Measurements from ENCODE around the gene TBC1D3I. TPM values are rescaled to one million over a fixed set of nuclear protein-coding genes. Genes with fewer than 3 reads are reported as not detected.
"Not testable (repeated sequence)": the region's sequence is repeated elsewhere in the genome, so short reads cannot be mapped to it uniquely, and the experiment has no call there.

TBC1D3I gene
- 0.38 TPM for total RNA-seq
- long read RNA-seq, result 0 reads

- DNase-seq (ENCODE audit: low spot score); intact Hi-C loops (cut with DNase I): not testable (repeated sequence)
These were observed at the start of gene TBC1D3I for GRCh38 chr17:36264470-36264869. Gene TBC1D3I, minus strand, starts transcription at chr17:36264570. Its CDS starts 1,585 bp downstream, at chr17:36262985.

GRCh38 chr17:36295161-36295560, 30.8 kb upstream of the TBC1D3I start:
- intact Hi-C loops (cut with DNase I); DNase-seq (ENCODE audit: low spot score): not testable (repeated sequence)

DNA sequence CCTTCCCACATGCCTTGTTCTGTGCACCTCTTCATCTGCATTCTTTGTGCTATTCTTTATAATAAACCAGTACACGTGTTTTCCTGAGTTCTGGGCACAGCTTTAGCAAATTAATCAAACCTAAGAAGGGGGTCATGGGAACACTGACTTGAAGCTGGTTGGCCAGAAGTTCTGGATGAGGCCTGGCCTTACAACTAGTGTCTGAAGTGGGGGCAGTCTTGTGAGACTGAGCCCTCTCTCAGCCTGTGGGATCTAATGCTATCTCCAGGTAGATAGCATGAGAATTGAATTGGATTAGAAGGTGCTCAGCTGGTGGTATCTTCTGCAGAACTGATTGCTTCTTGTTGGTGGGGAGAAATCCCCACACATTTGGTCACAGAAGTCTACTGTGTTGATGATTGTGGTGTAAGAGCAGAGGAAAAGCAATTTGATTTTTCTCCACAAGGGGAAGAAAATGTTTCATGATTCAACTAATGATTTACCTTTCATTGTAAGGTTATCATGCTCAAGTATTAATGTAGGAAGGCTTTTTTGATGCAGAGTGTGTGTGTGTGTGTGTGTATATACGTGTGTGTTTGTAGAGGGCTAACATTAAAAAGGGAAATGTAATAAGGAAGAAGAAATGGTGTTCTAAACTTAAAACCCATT, 25.7 kb upstream of the TBC1D3I start:
- intact Hi-C loops (cut with DNase I); DNase-seq (ENCODE audit: low spot score): not testable (repeated sequence)

DNA sequence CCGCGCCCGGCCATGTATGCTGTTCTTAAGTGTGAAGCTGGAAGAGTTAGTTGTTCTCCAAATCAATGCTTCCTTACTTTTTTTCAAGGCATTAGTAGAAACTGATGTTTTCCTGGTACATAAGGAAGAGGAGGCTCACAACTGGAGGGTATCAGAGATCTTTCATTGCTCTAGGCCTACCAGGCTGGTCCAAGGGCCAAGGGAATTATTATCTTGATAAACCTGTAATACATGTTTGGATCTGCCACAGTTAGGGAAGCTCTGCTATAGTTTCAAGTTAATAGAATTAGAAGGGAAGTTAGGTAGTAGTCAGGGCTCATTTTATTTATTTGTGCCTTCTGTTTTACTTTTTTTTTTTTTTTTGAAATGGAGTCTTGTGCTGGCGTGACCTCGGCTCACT, 19.8 kb upstream of the TBC1D3I start:
- intact Hi-C loops (cut with DNase I); DNase-seq (ENCODE audit: low spot score): not testable (repeated sequence)

- DNase-seq (ENCODE audit: low spot score); intact Hi-C loops (cut with DNase I): not testable (repeated sequence)
These were observed 18.9 kb upstream of the TBC1D3I start for GRCh38 chr17:36283256-36283655.

DNA sequence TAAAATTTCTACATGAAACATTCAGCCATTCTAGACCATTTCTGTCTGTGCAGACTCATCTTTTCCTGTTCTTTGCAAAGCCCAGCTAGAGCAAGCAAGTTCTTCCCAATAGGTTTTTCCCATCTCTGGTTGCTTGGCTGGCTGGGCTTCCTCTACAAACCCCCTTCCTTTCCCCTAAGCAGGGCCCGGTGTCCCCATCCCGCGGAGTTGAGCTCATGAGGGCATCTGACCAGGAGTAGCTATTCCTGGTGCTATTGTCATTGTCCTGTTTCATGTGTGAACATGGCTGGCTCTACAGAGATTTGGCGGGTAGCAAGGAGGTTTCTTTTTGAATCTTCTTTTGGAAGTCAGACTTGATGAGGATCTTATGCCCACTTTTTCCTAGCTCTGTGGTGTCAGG, 22.3 kb downstream of the TBC1D3I start:
- DNase-seq (ENCODE audit: low spot score); intact Hi-C loops (cut with DNase I): not testable (repeated sequence)

GRCh38 chr17:36229644-36230043, 34.7 kb downstream of the TBC1D3I start:
- intact Hi-C loops (cut with DNase I); DNase-seq (ENCODE audit: low spot score): not testable (repeated sequence)

- intact Hi-C loops (cut with DNase I); DNase-seq (ENCODE audit: low spot score): not testable (repeated sequence)
These were observed 41.4 kb downstream of the TBC1D3I start for GRCh38 chr17:36222967-36223366.

- DNase-seq (ENCODE audit: low spot score), result not testable (repeated sequence)
These were observed 42.7 kb downstream of the TBC1D3I start for GRCh38 chr17:36221581-36222100.

GRCh38 chr17:36220737-36221580, 43.4 kb downstream of the TBC1D3I start:
- intact Hi-C loops (cut with DNase I); DNase-seq (ENCODE audit: low spot score): not testable (repeated sequence)

More at GRCh38 chr17:36221581-36222100, 42.7 kb downstream of the TBC1D3I start:
- intact Hi-C loops (cut with DNase I), result not testable (repeated sequence)

GRCh38 chr17:36219556-36219955, 44.8 kb downstream of the TBC1D3I start:
- DNase-seq (ENCODE audit: low spot score); intact Hi-C loops (cut with DNase I): not testable (repeated sequence)

DNA sequence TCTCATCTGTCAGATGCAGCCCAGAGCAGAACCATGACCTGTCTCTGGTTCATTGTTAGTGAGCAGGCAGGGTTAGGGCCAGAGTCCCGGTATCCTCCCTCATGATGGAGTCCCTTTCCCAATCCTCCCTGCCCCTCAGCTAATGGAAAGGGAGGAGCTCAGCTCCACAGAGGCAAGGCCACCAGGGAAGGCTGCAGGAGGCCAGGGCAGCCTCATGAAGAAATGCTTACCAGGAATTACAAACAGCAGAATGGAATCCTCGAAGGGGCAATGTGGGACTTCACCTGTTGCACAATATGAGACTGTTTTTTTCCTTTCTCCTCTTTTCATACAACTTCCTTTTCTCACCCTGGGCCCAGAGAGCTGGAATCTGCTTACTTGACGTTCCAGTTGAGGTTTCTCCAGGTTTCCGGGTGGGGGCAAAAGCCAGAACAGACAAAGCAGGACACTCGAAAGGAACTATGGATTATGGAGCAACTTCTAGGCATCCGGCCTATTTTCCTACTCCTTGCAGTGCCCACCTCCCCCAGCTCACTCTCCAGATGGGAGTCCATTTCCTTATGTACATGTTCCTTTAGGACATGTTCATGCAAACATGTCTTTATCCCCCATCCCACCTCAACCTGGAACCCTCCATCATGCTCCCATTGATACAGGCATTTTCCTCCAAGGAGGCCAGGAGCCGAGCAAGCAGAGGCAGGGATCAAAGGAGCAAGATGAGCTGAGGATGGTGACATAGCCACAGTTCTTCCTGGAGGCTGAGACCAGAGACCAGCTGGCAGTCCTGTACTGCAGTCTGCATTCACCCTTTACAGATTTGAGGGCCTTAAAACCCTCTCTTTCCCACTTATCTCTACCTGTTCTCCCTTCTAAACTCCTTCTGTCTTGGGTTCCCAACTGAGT, 48.7 kb downstream of the TBC1D3I start:
- intact Hi-C loops (cut with DNase I); DNase-seq (ENCODE audit: low spot score): not testable (repeated sequence)

DNA sequence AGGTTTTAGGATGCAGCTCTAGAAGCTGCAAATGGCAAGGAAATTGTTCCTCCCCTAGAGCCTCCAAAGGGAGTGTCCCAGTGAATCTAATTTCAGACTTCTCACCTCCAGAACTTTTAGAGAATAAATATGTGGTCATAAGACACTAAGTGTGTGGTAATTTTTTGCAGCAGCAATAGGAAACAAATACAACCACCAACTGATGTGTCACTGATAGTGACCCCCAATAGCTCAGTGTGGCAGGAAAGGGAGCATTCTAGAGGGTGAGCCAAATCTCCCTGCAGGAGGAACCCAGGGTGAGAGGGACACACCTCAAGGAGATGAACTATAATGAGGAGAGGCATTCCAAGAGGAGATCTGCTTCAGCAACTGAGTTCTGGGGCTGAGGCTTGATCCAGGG, 49.5 kb downstream of the TBC1D3I start:
- intact Hi-C loops (cut with DNase I), result no loop called here
- no peak for DNase-seq (ENCODE audit: low spot score)

- no peak for DNase-seq (ENCODE audit: low spot score)
- intact Hi-C loops (cut with DNase I), result no loop called here
These were observed 50.7 kb downstream of the TBC1D3I start for GRCh38 chr17:36213695-36214094.

GRCh38 chr17:36212966-36213365, 51.4 kb downstream of the TBC1D3I start:
- intact Hi-C loops (cut with DNase I), result no loop called here
- DNase-seq (ENCODE audit: low spot score), result no peak

DNA sequence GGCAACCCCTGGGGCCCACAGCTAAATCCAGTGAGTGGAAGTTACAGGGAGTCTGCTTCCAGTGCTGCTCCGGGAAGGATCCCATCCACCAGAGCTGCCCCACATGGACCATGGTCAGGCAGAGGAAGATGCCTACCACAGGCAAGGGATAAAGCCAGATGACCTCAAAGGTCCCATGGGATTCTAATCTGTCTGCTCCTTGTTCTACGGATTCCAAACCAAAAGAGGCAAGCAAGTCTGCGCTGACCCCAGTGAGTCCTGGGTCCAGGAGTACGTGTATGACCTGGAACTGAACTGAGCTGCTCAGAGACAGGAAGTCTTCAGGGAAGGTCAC, 52.1 kb downstream of the TBC1D3I start:
- no peak for DNase-seq (ENCODE audit: low spot score)
- intact Hi-C loops (cut with DNase I), result no loop called here

GRCh38 chr17:36211484-36212271, 52.7 kb downstream of the TBC1D3I start:
- not testable (repeated sequence) for DNase-seq (ENCODE audit: low spot score)

GRCh38 chr17:36210439-36211211, 53.7 kb downstream of the TBC1D3I start, which contains the start of gene CCL4L2:
Gene CCL4L2, plus strand, starts transcription at chr17:36211063.
- intact Hi-C loops (cut with DNase I); DNase-seq (ENCODE audit: low spot score): not testable (repeated sequence)

More at GRCh38 chr17:36211484-36212271, 52.7 kb downstream of the TBC1D3I start:
- intact Hi-C loops (cut with DNase I), result not testable (repeated sequence)

Measured in cardiac septum (tissue), 1 donor.